ENCODE measurements around the gene LRP1B.

DNA sequence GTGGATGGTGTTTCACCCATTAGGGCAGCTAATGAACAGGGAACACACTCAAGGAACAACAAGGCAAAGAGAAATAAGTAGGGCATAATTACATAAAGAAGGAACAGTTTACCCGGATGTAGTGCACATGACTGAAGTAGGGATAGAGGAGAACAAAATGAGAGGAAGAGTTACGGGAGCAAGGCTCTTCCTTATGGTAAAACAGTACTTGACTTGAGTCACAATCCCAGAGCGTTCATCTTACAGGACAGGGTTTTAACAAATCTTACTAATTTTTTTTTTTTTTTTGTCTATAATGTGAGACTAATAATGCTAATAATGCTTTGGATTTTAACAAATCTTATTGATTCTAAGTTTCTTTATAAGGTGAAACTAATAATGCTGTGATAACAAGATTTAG, 1329.5 kb downstream of the LRP1B start:
- TF ChIP-seq EZH2 (IDR thresholded peaks at IDR 0.05; ENCODE audit: borderline replicate concordance, insufficient read depth, low read depth, low read length, poor library complexity, severe bottlenecking) (no peak), CTCF (IDR thresholded peaks at IDR 0.05) (no peak)
